GM12878 (cell line): ENCODE results near the gene IRF1. TPM values are rescaled to one million over a fixed set of nuclear protein-coding genes. Genes with fewer than 3 reads are reported as not detected.
A peak's percentile ranks its signal among the peaks of the same experiment; 100 is the strongest.

ENCODE experiments used
- BCL11A ChIP-seq: IDR thresholded peaks from 2 replicates; pipeline ENCODE4 v1.6.1; 2011; ENCODE audit warnings: low read depth, low read length
- BCLAF1 ChIP-seq: fragments of 450-650 bp; IDR thresholded peaks from 2 replicates; pipeline ENCODE4 v1.6.1; 2017; ENCODE audit warnings: antibody characterized with exemption, mild to moderate bottlenecking, moderate library complexity
- CUX1 ChIP-seq: IDR thresholded peaks from 2 replicates; pipeline ENCODE4 v1.6.1; 2012; ENCODE audit warnings: improper control_type of control experiment, low read depth, low read length; ENCODE audit not compliant: insufficient replicate concordance
- EED ChIP-seq: sonication (generic); IDR thresholded peaks from 2 replicates; pipeline ENCODE4 v1.6.1; 2016; ENCODE audit warnings: antibody characterized with exemption, low read depth
- ETV6 ChIP-seq, 2 experiments: fragments of 450-650 bp in 1 of 2; IDR thresholded peaks in 1 of 2; conservative IDR thresholded peaks in 1 of 2; 2 replicates each; pipeline ENCODE4 v1.6.1; 2014; ENCODE audit warnings: antibody characterized with exemption in 1 of 2, borderline replicate concordance in 1 of 2, low read depth in 1 of 2, mild to moderate bottlenecking in 1 of 2, moderate library complexity in 1 of 2
- HDGF ChIP-seq: fragments of 450-650 bp; IDR thresholded peaks from 2 replicates; pipeline ENCODE4 v1.6.1; 2016; ENCODE audit warnings: antibody characterized with exemption
- IKZF1 ChIP-seq: fragments of 450-650 bp; conservative IDR thresholded peaks from 2 replicates; pipeline ENCODE4 v1.6.1; 2017; ENCODE audit warnings: antibody characterized with exemption, mild to moderate bottlenecking
- LARP7 ChIP-seq: fragments of 450-650 bp; IDR thresholded peaks from 2 replicates; pipeline ENCODE4 v1.6.1; 2017; ENCODE audit warnings: mild to moderate bottlenecking
- MLLT1 ChIP-seq: fragments of 450-650 bp; IDR thresholded peaks from 2 replicates; pipeline ENCODE4 v1.6.1; 2016; ENCODE audit warnings: mild to moderate bottlenecking
- NR2C2 ChIP-seq: IDR thresholded peaks from 2 replicates; pipeline ENCODE4 v1.6.1; 2011; ENCODE audit warnings: borderline replicate concordance, low read depth; ENCODE audit not compliant: control insufficient read depth, insufficient read length
- PAX5 ChIP-seq: IDR thresholded peaks from 2 replicates; pipeline ENCODE4 v1.6.1; 2011; ENCODE audit warnings: low read depth, low read length, borderline replicate concordance
- POLR2A ChIP-seq: IDR thresholded peaks from 2 replicates; pipeline ENCODE4 v1.6.1; 2011; ENCODE audit warnings: low read depth, mild to moderate bottlenecking, low read length
- RCOR1 ChIP-seq: conservative IDR thresholded peaks from 2 replicates; pipeline ENCODE4 v1.6.1; 2012; ENCODE audit warnings: low read depth, low read length, improper control_type of control experiment
- SUPT20H ChIP-seq: IDR thresholded peaks from 2 replicates; pipeline ENCODE4 v1.6.1; 2011; ENCODE audit warnings: low read depth, mild to moderate bottlenecking, low read length, moderate library complexity, borderline replicate concordance; ENCODE audit not compliant: control insufficient read depth
- TBL1XR1 ChIP-seq: IDR thresholded peaks from 2 replicates; pipeline ENCODE4 v1.6.1; 2012; ENCODE audit warnings: low read depth, low read length, improper control_type of control experiment
- TCF3 ChIP-seq: IDR thresholded peaks from 2 replicates; pipeline ENCODE4 v1.6.1; 2012; ENCODE audit warnings: low read depth, mild to moderate bottlenecking, low read length, borderline replicate concordance; ENCODE audit not compliant: insufficient read depth
- ZNF217 ChIP-seq: fragments of 450-650 bp; IDR thresholded peaks from 2 replicates; pipeline ENCODE4 v1.6.1; 2017; ENCODE audit warnings: antibody characterized with exemption, mild to moderate bottlenecking
- ZNF622 ChIP-seq: fragments of 450-650 bp; IDR thresholded peaks from 2 replicates; pipeline ENCODE4 v1.6.1; 2017; ENCODE audit warnings: mild to moderate bottlenecking, inconsistent platforms
- polyA plus RNA-seq, 11 experiments: library from polyadenylated mRNA; depleted of rRNA in 4 of 11; unstranded in 6 of 11; stranded (reverse) in 5 of 11; fragments of >200 nt; fragmentation: Nextera tagmentation in 4 of 11; fragmentation: Illumina TruSeq in 1 of 11; extraction: Ambion mirVana in 4 of 11; extraction: Trizol in 1 of 11; gene quantifications; 1 replicate in 1 of 11; 2 replicates in 10 of 11; pipeline versions ENCODE4 v1.2.1 to v1.2.3, GENCODE V29; 2011 to 2016; ENCODE audit warnings: inconsistent platforms in 2 of 11, missing spikeins in 2 of 11, low read depth in 1 of 11
- total RNA-seq, 4 experiments: library from RNA; depleted of rRNA in 3 of 4; stranded (reverse); fragments of >200 nt in 3 of 4; fragmentation: Illumina TruSeq in 1 of 4; extraction: Trizol in 1 of 4; gene quantifications; 2 replicates each; pipeline versions ENCODE4 v1.2.1 to v1.2.3, GENCODE V29; 2013 to 2021

IRF1 gene
- total and polyA plus RNA-seq, 10 of the 15 experiments (the other 5 are each of a cell fraction or from before 2014, with no cell fraction given) = 6.9 to 68.0 (median 49.6) TPM

- TF ChIP-seq CUX1 (no peak), ETV6 (conservative IDR thresholded peaks at IDR 0.05 in 1 of 2, IDR thresholded peaks at IDR 0.05 in 1 of 2; ENCODE audit: borderline replicate concordance in 1 of 2, low read depth in 1 of 2) (no peak; a peak in 1 of 4 replicates), BCL11A (no peak), LARP7 (peak; percentile 83), BCLAF1 (no peak), RCOR1 (0 out of 2 replicates have a peak, but pooled peaks have one; percentile 75), SUPT20H (no peak), POLR2A (peak; percentile 77), PAX5 (0 out of 2 replicates have a peak, but pooled peaks have one; percentile 1), NR2C2 (no peak), EED (0 out of 2 replicates have a peak, but pooled peaks have one; percentile 31), HDGF (peak; percentile 27; the same call in 1 of the 2 replicates), IKZF1 (peak; percentile 82), TCF3 (0 out of 2 replicates have a peak, but pooled peaks have one; percentile 22), ZNF622 (no peak), MLLT1 (peak; percentile 76), TBL1XR1 (0 out of 2 replicates have a peak, but pooled peaks have one; percentile 12), ZNF217 (peak; percentile 70; the same call in 1 of the 2 replicates)
These were observed 6.3 kb upstream of the IRF1 start (continued) for GRCh38 chr5:132496631-132497487.
